ENCODE results near the gene TCEAL5. TPM values are rescaled to one million over a fixed set of nuclear protein-coding genes. Genes with fewer than 3 reads are reported as not detected.
"Not testable (repeated sequence)": the region's sequence is repeated elsewhere in the genome, so short reads cannot be mapped to it uniquely, and the experiment has no call there.

TCEAL5 gene
- total RNA-seq, 1 donor from 2014 or later: 1.1 TPM

DNA sequence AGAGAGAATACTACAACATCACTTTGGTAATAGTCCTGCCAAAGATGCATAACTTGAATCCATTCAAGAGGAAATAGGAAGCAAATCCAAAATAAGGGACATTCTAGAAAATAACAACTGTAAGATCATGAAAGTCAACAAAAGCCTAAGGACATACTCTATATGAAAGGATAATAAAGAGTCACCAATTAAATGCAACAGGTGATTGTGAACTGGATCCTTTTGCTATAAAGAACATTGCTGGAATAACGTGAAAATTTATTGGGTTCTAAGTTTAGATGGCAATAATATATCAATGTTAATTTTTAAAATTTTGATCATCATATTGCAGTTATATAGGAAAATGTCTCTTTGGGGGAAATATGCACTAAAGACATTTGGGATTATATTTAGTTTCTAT is 41.7 kb downstream of the TCEAL5 start:
- no peak for DNase-seq

- DNase-seq: no peak
These were observed 43.3 kb downstream of the TCEAL5 start for GRCh38 chrX:103233263-103233662.

DNA sequence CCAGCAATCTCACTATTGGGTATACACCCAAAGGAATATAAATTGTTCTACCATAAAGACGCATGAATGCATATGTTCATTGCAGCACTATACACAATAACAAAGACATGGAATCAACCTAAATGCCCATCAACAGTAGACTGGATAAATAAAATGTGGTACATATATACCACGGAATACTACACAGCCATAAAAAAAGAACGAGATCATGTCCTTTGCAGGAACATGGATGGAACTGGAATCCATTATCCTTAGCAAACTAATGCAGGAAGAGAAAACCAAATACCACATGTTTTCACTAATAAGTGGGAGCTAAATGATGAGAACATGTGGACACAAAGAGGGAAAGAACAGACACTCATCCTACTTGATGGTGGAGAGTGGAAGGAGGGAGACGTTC is 50.6 kb downstream of the TCEAL5 start:
- DNase-seq: not testable (repeated sequence)

Other genes with a start within 250 kb of the TCEAL5 start
- gene BEX1, start 212.6 kb downstream of the TCEAL5 start, total RNA-seq: 0.30 TPM
- not detected for gene NXF3, start 183.6 kb downstream of the TCEAL5 start, total RNA-seq
- 28.6 TPM for gene BEX4, start 61.6 kb downstream of the TCEAL5 start, total RNA-seq
- 106 TPM for gene TCEAL8, start 21.6 kb downstream of the TCEAL5 start, total RNA-seq
- 7.8 TPM for gene BEX2, start 34.2 kb upstream of the TCEAL5 start, total RNA-seq
- gene TCEAL7, start 53.5 kb upstream of the TCEAL5 start, total RNA-seq: 44.0 TPM
- 81.3 TPM for gene TCEAL9, start 79.8 kb upstream of the TCEAL5 start, total RNA-seq
- 102 TPM for gene BEX3, start 99.8 kb upstream of the TCEAL5 start, total RNA-seq
- 0.30 TPM for gene RAB40A, start 242.7 kb upstream of the TCEAL5 start, total RNA-seq

All from skin of body (tissue), 2 donors.